Neuronal stem cell (in vitro differentiated cells): ENCODE data around the gene RTBDN.

Experiments used
- DNase-seq: peaks from one replicate; pipeline ENCODE4 v3.0.0-alpha.2; 2013; ENCODE audit warnings: low spot score
- H2AFZ ChIP-seq: one replicate; pipeline ENCODE4 v1.6.1; 2013; ENCODE audit warnings: mild to moderate bottlenecking, low read length, inconsistent platforms
- H2AK5ac ChIP-seq: 2 replicates; pipeline ENCODE4 v1.6.1; 2013; ENCODE audit warnings: low read depth, mild to moderate bottlenecking, inconsistent platforms, low read length, moderate library complexity, mixed read lengths
- H2BK120ac ChIP-seq: 2 replicates; pipeline ENCODE4 v1.6.1; 2013; ENCODE audit warnings: low read depth, mild to moderate bottlenecking, inconsistent platforms, low read length, moderate library complexity, mixed read lengths
- H2BK12ac ChIP-seq: one replicate; pipeline ENCODE4 v1.6.1; 2013; ENCODE audit warnings: low read length, inconsistent platforms
- H2BK15ac ChIP-seq: 2 replicates; pipeline ENCODE4 v1.6.1; 2013; ENCODE audit warnings: mild to moderate bottlenecking, low read length, inconsistent platforms, mixed read lengths
- H2BK5ac ChIP-seq: one replicate; pipeline ENCODE4 v1.6.1; 2013; ENCODE audit warnings: inconsistent platforms, mild to moderate bottlenecking, low read length, moderate library complexity
- H3K14ac ChIP-seq: one replicate; pipeline ENCODE4 v1.6.1; 2013; ENCODE audit warnings: low read length, inconsistent platforms
- H3K18ac ChIP-seq: 2 replicates; pipeline ENCODE4 v1.6.1; 2013; ENCODE audit warnings: low read length, inconsistent platforms
- H3K23ac ChIP-seq: 2 replicates; pipeline ENCODE4 v1.6.1; 2013; ENCODE audit warnings: low read depth, mild to moderate bottlenecking, mixed read lengths, low read length, inconsistent platforms; ENCODE audit not compliant: poor library complexity
- H3K27ac ChIP-seq: replicated peaks from 3 replicates; pipeline ENCODE4 v1.5.1; 2013; ENCODE audit warnings: low read length, inconsistent platforms
- H3K27me3 ChIP-seq, 3 experiments: 2 replicates each; pipeline ENCODE4 v1.6.1; 2013; ENCODE audit warnings: low read length in 3 of 3, mild to moderate bottlenecking in 2 of 3, inconsistent platforms in 1 of 3, low read depth in 1 of 3, mixed read lengths in 1 of 3, moderate library complexity in 1 of 3; ENCODE audit not compliant: control insufficient read depth in 3 of 3, insufficient read depth in 3 of 3
- H3K36me3 ChIP-seq, 2 donors: replicated peaks in 1 of 2; 2 replicates each; pipeline ENCODE4 v1.6.1; 2013; ENCODE audit warnings: low read length in 2 of 2; ENCODE audit not compliant: control insufficient read depth in 2 of 2, insufficient read depth in 2 of 2
- H3K4ac ChIP-seq: 2 replicates; pipeline ENCODE4 v1.6.1; 2013; ENCODE audit warnings: inconsistent platforms, mild to moderate bottlenecking, low read length, moderate library complexity
- H3K4me1 ChIP-seq, 2 donors: 1 replicate in 1 of 2; 2 replicates in 1 of 2; pipeline ENCODE4 v1.6.1; 2013; ENCODE audit warnings: low read length in 2 of 2, low read depth in 1 of 2; ENCODE audit not compliant: control insufficient read depth in 2 of 2, insufficient read depth in 1 of 2
- H3K4me2 ChIP-seq: one replicate; pipeline ENCODE4 v1.6.1; 2013; ENCODE audit warnings: mild to moderate bottlenecking, low read length, inconsistent platforms; ENCODE audit not compliant: insufficient read depth, poor library complexity, severe bottlenecking
- H3K4me3 ChIP-seq, 2 donors: 2 replicates each; pipeline ENCODE4 v1.5.1; 2013; ENCODE audit warnings: low read length in 2 of 2, mild to moderate bottlenecking in 2 of 2, inconsistent platforms in 1 of 2, moderate library complexity in 1 of 2
- H3K79me1 ChIP-seq: one replicate; pipeline ENCODE4 v1.6.1; 2013; ENCODE audit warnings: low read depth, mild to moderate bottlenecking, inconsistent platforms, low read length, moderate library complexity
- H3K9ac ChIP-seq: one replicate; pipeline ENCODE4 v1.6.1; 2013; ENCODE audit warnings: mild to moderate bottlenecking, low read depth, low read length, inconsistent platforms; ENCODE audit not compliant: poor library complexity
- H3K9me3 ChIP-seq, 2 donors: replicated peaks in 1 of 2; 2 replicates each; pipeline versions ENCODE3 to v1.6.1; 2013; ENCODE audit warnings: low read length in 2 of 2, mild to moderate bottlenecking in 2 of 2, inconsistent platforms in 1 of 2, low read depth in 1 of 2, mixed read lengths in 1 of 2, moderate library complexity in 1 of 2; ENCODE audit not compliant: control insufficient read depth in 2 of 2, insufficient read depth in 1 of 2
- H4K8ac ChIP-seq: one replicate; pipeline ENCODE4 v1.6.1; 2013; ENCODE audit warnings: low read depth, mild to moderate bottlenecking, inconsistent platforms, low read length, moderate library complexity
- H4K91ac ChIP-seq: one replicate; pipeline ENCODE4 v1.6.1; 2013; ENCODE audit warnings: low read length, low read depth, mild to moderate bottlenecking, inconsistent platforms; ENCODE audit not compliant: poor library complexity
- WGBS, 2 donors: extraction: QIAGEN DNeasy Blood & Tissue Kit; methylation state at CpG; one replicate each; pipeline ENCODE4 v1.1.7; 2013; ENCODE audit warnings: missing lambda C conversion rate in 2 of 2, mixed read lengths in 1 of 2; ENCODE audit not compliant: insufficient read length in 2 of 2, insufficient replicate concordance in 1 of 2; ENCODE audit errors: extremely low coverage in 2 of 2; 5-methylcytosine and 5-hydroxymethylcytosine counted together

RTBDN gene

DNA sequence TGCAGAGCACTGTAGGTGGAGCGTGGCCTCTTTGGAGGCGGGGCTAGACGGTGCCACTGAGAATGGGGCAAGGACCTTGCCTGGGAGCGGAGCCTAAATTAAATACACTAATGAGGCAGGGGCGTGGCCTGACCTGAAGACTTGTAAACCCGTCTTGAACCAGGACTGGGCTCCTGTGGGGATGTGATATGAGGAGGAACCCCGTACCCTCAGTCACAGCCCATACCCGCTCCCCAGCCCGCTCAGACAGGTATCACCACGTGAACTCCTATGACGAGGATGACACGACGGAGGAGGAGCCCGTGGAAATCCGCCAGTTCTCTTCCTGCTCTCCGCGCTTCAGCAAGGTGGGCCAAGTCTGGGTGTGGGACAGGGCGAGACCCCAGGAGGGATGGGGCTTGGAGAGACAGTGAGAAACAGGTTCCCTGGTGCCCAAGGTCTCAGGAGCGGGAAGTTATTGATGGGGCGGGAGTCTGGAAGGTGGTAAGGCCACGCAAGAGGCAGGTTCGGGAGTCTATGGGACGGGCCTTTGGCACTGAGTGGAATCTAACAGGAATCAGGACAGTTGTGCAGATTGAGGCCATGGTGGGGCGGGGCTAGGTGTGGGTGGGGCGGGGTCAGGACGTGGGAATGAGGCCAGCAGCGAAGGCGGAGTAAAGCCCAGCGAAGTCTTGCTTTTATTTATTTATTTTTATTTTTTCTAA, 32.2 kb upstream of the RTBDN start:
- peak overlapping the region; percentile 57 for H3K18ac ChIP-seq
- no peak overlapping the region for H2BK5ac ChIP-seq
- DNase-seq: no peak
- H4K8ac ChIP-seq: peak overlapping the region; percentile 52
- H2BK15ac ChIP-seq: peak overlapping the region; percentile 69
- H3K4me1 ChIP-seq: peaks cover 0 to 6% of the 10 kb centered on the region in 2 donors
- no CpG with 5 or more reads among the region's 29 CpGs for WGBS, 2 donors
- H2AK5ac ChIP-seq: peak overlapping the region; percentile 68
- peak overlapping the region; percentile 56 for H4K91ac ChIP-seq
- no peak overlapping the region for H3K14ac ChIP-seq
- no peak overlapping the region for H3K9ac ChIP-seq
- no peak overlapping the region for H2AFZ ChIP-seq
- peak overlapping the region; percentile 76 for H2BK12ac ChIP-seq
- no peak overlapping the region for H3K4ac ChIP-seq
- no peak overlapping the region for H3K4me3 ChIP-seq
- H3K4me2 ChIP-seq: peak overlapping the region; percentile 93
- peaks cover 12 to 15% of the 10 kb centered on the region in 2 donors for H3K36me3 ChIP-seq
- H2BK120ac ChIP-seq: no peak overlapping the region
- no peak overlapping the region for H3K27ac ChIP-seq
- peaks cover 4% of the 10 kb centered on the region for H3K79me1 ChIP-seq
- no peaks in the 10 kb centered on the region for H3K27me3 ChIP-seq
- H3K23ac ChIP-seq: peak overlapping the region; percentile 34
- peaks cover 0 to 2% of the 10 kb centered on the region in 2 donors for H3K9me3 ChIP-seq

DNA sequence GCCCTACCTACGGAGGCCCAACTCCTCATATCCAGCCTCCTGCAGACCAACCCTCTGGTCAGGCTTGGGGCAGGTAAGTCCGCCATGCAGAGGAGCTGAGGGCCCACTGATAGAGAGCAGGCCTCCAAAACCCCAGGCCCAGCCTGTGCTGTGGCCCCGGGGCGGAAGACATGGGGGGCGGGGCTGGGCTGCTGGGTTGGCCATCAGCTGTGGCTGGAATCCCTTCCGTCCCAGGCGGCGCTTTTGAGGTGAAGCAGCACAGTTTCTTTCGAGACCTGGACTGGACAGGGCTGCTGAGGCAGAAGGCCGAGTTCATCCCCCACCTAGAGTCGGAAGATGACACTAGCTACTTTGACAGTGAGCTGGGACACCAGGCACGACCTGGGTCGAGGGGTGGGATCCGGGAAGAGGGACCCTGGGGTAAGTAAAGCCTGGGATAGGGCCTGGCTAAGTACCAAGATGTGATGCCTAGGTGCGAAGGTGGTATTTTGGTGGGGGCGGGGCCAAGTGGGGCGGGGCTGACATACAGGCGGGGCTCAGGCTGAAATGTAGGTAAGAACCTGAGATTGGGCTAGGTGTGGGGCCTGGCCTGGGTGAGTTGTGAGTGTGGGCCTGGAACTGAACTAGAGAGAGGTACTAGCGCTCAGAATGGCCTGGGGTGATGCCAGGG, 31.5 kb upstream of the RTBDN start:
- DNase-seq: no peak
- WGBS, 2 donors: no CpG with 5 or more reads among the region's 19 CpGs
- peaks cover 4% of the 10 kb centered on the region for H3K79me1 ChIP-seq
- no peak overlapping the region for H4K91ac ChIP-seq
- no peak overlapping the region for H3K4me2 ChIP-seq
- no peak overlapping the region for H3K9ac ChIP-seq
- H3K18ac ChIP-seq: peak overlapping the region; percentile 57
- peaks cover 0 to 6% of the 10 kb centered on the region in 2 donors for H3K4me1 ChIP-seq
- H3K9me3 ChIP-seq: peaks cover 0 to 2% of the 10 kb centered on the region in 2 donors
- no peak overlapping the region for H2BK12ac ChIP-seq
- no peak overlapping the region for H3K4me3 ChIP-seq
- H3K27me3 ChIP-seq: no peaks in the 10 kb centered on the region
- H3K27ac ChIP-seq: no peak overlapping the region
- peak overlapping the region; percentile 53 for H2BK5ac ChIP-seq
- no peak overlapping the region for H3K4ac ChIP-seq
- peak overlapping the region; percentile 34 for H3K23ac ChIP-seq
- peak overlapping the region; percentile 87 for H2BK120ac ChIP-seq
- peak overlapping the region; percentile 68 for H2AK5ac ChIP-seq
- H3K36me3 ChIP-seq: peaks cover 12 to 13% of the 10 kb centered on the region in 2 donors
- peak overlapping the region; percentile 69 for H2BK15ac ChIP-seq
- peak overlapping the region; percentile 52 for H4K8ac ChIP-seq
- H2AFZ ChIP-seq: no peak overlapping the region
- no peak overlapping the region for H3K14ac ChIP-seq

DNA sequence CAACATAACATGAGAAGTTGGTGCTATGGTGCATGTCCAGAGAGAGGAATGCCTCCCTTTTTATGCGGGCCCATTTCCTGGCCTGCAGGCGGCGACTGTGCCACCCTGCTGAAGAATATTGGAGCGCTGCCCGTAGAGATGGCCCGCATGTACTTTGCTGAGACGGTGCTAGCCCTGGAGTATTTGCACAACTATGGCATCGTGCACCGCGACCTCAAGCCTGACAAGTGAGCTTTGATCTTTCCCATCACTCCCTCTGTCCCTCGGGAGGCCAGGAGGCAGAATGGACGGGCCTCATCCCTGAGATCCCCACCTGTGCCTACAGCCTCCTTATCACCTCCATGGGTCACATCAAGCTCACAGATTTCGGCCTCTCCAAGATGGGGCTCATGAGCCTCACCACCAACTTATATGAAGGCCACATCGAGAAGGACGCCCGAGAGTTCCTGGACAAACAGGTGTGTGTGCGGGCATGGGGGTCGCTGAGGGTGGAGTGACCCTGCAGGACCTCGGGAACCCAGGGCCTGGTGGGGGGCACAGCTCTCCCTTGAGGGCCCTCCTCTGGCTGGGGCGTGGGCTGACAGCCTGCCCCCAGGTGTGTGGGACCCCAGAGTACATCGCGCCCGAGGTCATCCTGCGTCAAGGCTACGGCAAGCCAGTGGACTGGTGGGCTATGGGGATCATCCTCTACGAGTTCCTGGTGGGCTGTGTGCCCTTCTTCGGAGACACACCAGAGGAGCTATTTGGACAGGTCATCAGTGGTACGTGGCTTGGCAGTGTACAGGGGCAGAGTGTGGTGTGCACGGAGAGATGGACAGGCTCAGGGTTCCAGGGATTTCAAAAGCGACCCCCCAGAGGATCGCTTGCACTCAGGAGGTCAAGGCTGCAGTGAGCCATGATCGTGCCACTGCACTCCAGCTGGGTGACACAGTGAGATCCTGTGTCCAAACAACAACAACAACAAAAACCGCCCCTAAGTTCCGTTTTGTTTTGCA, 30.6 kb upstream of the RTBDN start:
- peaks cover 0 to 6% of the 10 kb centered on the region in 2 donors for H3K4me1 ChIP-seq

More for the DNA sequence above, 30.6 kb upstream of the RTBDN start:
- H2BK5ac ChIP-seq: peak overlapping the region; percentile 53
- peaks cover 14 to 15% of the 10 kb centered on the region in 2 donors for H3K36me3 ChIP-seq
- no peak overlapping the region for H4K91ac ChIP-seq
- H2BK15ac ChIP-seq: no peak overlapping the region
- peak overlapping the region; percentile 52 for H4K8ac ChIP-seq
- no peak overlapping the region for H3K4me2 ChIP-seq
- H3K4me3 ChIP-seq: no peak overlapping the region
- no peak for DNase-seq
- H3K14ac ChIP-seq: no peak overlapping the region
- H3K4ac ChIP-seq: no peak overlapping the region
- H3K27me3 ChIP-seq: no peaks in the 10 kb centered on the region
- no peak overlapping the region for H3K9ac ChIP-seq
- no peak overlapping the region for H3K27ac ChIP-seq
- H3K79me1 ChIP-seq: peaks cover 4% of the 10 kb centered on the region
- no peak overlapping the region for H2AK5ac ChIP-seq
- WGBS, 2 donors: no CpG with 5 or more reads among the region's 34 CpGs
- no peak overlapping the region for H2BK12ac ChIP-seq
- H3K23ac ChIP-seq: peak overlapping the region; percentile 17
- no peak overlapping the region for H2AFZ ChIP-seq
- H2BK120ac ChIP-seq: peak overlapping the region; percentile 87
- H3K9me3 ChIP-seq: peaks cover 0 to 2% of the 10 kb centered on the region in 2 donors
- H3K18ac ChIP-seq: no peak overlapping the region
